Measurements from ENCODE around the gene NECAB3. TPM values are rescaled to one million over a fixed set of nuclear protein-coding genes. Genes with fewer than 3 reads are reported as not detected.

Gene NECAB3
- total RNA-seq, 4 donors from 2014 or later = 30.6 to 71.9 (median 52.9) TPM

DNA sequence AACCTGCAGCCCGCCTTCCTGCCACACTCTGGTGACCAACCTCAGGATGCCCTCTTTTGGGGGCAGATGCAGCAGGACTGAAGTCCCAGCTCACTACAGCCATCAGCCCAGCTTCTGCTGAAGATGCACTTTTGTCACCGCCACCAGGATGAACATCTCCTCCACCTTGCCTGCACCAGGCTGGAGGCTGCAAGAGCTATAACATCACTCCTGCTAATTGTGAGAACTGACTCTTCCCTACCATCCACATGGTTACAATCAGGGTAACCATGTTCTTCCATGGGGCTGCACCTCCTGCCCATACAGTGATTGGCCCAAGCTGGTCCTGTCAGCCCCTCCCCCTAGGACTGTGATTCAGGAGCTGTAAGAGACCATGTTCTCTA, 9.5 kb downstream of the NECAB3 start:
- Histone ChIP-seq H3K27me3 (no peaks in the 10 kb centered on the region), H3K9me3 (no peaks in the 10 kb centered on the region), H3K4me1 (peaks cover 0 to 69% (median 17%) of the 10 kb centered on the region in 3 donors), H3K4me3 (no peak overlapping the region), H3K36me3 (peaks cover 0 to 28% of the 10 kb centered on the region in 2 donors), H3K27ac (peak overlapping the region in 3 of 4 donors; percentile 89 to 93 (median 91))
- WGBS, 2 donors (ENCODE audit: low coverage in 1 of 2) = 100% methylated on average over 1 of the region's 2 CpGs
- TF ChIP-seq EP300 (IDR thresholded peaks at IDR 0.05) (no peak), POLR2A (IDR thresholded peaks at IDR 0.05) (no peak), POLR2AphosphoS5 (IDR thresholded peaks at IDR 0.05) (no peak)
- TF ChIP-seq, protein P1, sequence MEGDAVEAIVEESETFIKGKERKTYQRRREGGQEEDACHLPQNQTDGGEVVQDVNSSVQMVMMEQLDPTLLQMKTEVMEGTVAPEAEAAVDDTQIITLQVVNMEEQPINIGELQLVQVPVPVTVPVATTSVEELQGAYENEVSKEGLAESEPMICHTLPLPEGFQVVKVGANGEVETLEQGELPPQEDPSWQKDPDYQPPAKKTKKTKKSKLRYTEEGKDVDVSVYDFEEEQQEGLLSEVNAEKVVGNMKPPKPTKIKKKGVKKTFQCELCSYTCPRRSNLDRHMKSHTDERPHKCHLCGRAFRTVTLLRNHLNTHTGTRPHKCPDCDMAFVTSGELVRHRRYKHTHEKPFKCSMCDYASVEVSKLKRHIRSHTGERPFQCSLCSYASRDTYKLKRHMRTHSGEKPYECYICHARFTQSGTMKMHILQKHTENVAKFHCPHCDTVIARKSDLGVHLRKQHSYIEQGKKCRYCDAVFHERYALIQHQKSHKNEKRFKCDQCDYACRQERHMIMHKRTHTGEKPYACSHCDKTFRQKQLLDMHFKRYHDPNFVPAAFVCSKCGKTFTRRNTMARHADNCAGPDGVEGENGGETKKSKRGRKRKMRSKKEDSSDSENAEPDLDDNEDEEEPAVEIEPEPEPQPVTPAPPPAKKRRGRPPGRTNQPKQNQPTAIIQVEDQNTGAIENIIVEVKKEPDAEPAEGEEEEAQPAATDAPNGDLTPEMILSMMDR (IDR thresholded peaks at IDR 0.05) = no peak
- ATAC-seq = no peak

DNA sequence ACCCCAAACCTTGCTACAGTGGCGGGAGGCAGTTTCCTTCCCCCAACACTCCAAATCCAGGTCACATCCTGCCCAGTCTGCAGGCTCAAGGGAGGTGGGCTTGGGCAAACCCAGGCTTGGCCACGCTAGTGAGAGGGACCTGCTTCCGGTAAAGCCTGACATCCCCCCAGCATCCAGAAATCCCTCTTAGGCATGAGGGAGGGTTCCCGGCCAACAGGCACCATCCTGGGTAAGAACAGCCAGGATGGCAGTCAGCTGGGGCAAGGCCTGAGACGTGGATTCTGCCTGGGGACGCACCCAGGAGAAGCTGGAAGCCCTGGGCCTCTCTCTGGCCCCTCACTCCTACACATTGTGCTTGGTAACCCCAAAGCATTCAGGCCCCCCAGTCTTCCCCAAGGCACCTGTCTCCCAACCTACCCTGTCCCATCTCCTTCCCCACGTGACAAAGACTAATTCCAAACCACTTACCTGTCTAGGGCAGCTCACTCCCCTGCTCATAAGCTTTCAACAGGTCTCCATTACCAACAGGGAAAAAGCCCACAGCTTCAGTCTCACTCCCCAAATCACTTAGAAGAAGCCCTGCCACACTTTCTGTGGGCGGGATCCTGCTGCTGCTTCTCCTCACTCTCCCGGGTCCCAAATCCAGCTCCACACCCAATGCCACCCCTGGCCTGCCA, 10.0 kb downstream of the NECAB3 start:
- TF ChIP-seq, protein P1 (IDR thresholded peaks at IDR 0.05) = no peak
- TF ChIP-seq EP300 (IDR thresholded peaks at IDR 0.05) = no peak
- TF ChIP-seq POLR2A (IDR thresholded peaks at IDR 0.05) = no peak
- TF ChIP-seq POLR2AphosphoS5 (IDR thresholded peaks at IDR 0.05) = no peak
- Histone ChIP-seq H3K4me1 (peaks cover 0 to 64% (median 17%) of the 10 kb centered on the region in 3 donors), H3K9me3 (no peaks in the 10 kb centered on the region), H3K27me3 (no peaks in the 10 kb centered on the region), H3K4me3 (peak overlapping the region; percentile 43 to 62), H3K27ac (peak overlapping the region; percentile 41 to 93 (median 90)), H3K36me3 (peaks cover 0 to 28% of the 10 kb centered on the region in 2 donors)
- ATAC-seq = no peak
- 31 to 70% methylated on average over 2 to 5 of the region's 9 CpGs for WGBS, 2 donors (ENCODE audit: low coverage in 1 of 2)

DNA sequence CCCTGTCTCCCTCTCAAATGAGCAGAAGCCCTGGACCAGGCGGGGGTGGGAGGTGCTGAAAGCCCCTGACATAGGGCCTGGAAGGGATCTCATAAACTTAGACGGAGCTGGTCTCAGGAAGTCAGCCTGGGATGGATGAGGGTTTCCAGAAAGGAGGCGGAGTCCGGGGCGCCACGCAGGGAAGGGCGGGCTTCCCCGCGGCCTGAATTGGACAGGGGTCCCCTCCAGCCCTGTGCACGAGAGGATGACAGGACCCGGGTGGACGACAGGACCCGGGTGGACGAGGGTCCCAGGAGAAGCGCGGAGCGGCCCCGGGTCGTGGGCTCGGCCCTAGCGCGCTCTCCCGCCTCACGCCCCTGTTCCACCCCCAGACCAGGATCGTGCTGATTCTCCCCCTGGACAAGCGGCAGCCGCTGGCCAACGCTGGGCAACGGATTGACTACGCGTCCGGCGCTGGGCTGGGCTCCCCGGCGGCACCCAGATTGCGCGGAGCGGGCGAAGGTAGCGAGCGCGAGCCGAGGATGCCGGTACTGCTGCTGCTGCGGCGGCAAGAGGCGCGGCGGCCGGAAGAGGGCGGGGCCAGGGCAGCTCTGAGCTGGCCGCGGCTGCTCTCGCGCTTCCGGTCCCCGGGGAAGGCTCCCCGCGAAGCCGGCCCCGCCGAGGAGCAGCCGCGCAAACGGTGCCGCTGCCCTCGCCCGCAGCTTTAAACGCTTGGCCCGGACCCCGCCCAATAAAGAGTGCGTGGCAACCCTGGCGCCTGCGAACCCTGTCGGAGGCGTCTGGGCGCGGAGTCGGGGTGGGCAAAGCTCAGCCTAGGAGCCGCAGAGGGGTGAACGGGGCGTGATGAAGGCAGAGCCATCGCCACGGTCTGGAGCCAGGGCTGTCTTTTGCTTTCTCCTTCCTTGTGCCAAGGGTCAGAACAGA, 10.8 kb downstream of the NECAB3 start:
- peaks cover 0 to 57% (median 17%) of the 10 kb centered on the region in 3 donors for H3K4me1 ChIP-seq
- peak overlapping the region; percentile 41 to 93 (median 90) for H3K27ac ChIP-seq
- TF ChIP-seq POLR2AphosphoS5 (IDR thresholded peaks at IDR 0.05) (no peak), EP300 (IDR thresholded peaks at IDR 0.05) (no peak), POLR2A (IDR thresholded peaks at IDR 0.05) (peak; percentile 69 to 80)
- TF ChIP-seq, protein P1 (IDR thresholded peaks at IDR 0.05) = peak in 2 of 4 experiments; percentile 21 to 27
- H3K9me3 ChIP-seq = no peaks in the 10 kb centered on the region
- peaks cover 0 to 28% of the 10 kb centered on the region in 2 donors for H3K36me3 ChIP-seq
- H3K27me3 ChIP-seq = no peaks in the 10 kb centered on the region
- ATAC-seq = peak; percentile 58
- H3K4me3 ChIP-seq = peak overlapping the region; percentile 43 to 62
- WGBS, 2 donors (ENCODE audit: low coverage in 1 of 2) = 0% methylated on average over 1 of the region's 84 CpGs; no CpG with 5 or more reads in 1 of the 2 donors

DNA sequence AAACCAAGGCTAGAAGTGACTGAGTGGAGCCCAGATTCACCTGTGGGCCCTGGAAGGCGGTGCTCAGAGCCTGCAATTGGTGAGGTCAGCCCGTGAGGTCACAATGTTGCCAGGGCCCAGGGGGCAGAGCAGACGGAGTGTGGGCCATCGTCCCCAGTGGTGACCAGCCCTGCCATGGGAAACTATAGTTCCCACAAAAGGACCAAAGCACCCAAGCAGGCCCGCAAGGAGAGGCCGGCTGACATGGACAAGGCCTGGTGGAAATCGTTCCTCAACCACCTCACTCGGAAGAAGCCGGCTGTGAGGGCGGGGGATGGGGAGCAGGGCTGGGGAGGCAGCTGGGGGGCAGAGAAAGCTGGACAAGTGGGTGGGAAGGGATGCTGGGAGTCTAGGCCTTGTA, 12.1 kb downstream of the NECAB3 start, which contains the start of gene C20orf144:
TSS of gene C20orf144 (plus strand) at position 156 of the 400 bp plus-strand sequence. CDS start at position 175, 19 bp downstream.
- WGBS, 2 donors (ENCODE audit: low coverage in 1 of 2) = 86 to 100% methylated on average over 1 to 8 of the region's 10 CpGs
- peak within 1 kb of the TSS; percentile 43 to 62 for H3K4me3 ChIP-seq
- TF ChIP-seq EP300 (IDR thresholded peaks at IDR 0.05) (no peak), POLR2AphosphoS5 (IDR thresholded peaks at IDR 0.05) (no peak), POLR2A (IDR thresholded peaks at IDR 0.05) (no peak)
- TF ChIP-seq, protein P1 (IDR thresholded peaks at IDR 0.05) = no peak
- H3K9me3 ChIP-seq = no peaks in the 10 kb centered on the region
- no peak for ATAC-seq
- H3K4me1 ChIP-seq = peaks cover 0 to 44% (median 13%) of the 10 kb centered on the region in 3 donors
- peak within 1 kb of the TSS; percentile 9 to 93 (median 90) for H3K27ac ChIP-seq
- no peaks in the 10 kb centered on the region for H3K27me3 ChIP-seq
- peaks cover 0 to 38% of the 10 kb centered on the region in 2 donors for H3K36me3 ChIP-seq
